ENCODE results near the gene LIMK2.
A peak's percentile ranks its signal among the peaks of the same experiment; 100 is the strongest.
"Not testable (repeated sequence)": the region's sequence is repeated elsewhere in the genome, so short reads cannot be mapped to it uniquely, and the experiment has no call there.

The LIMK2 gene

GRCh38 chr22:31230871-31231621 lies 18.9 kb downstream of the LIMK2 start:
- DNase-seq, result peak; percentile 84 to 97 (median 95)
- Histone ChIP-seq H3K4me3 (ENCODE audit: control insufficient read depth in 1 of 7, extremely low read depth in 1 of 7, insufficient read depth in 4 of 7, low read depth in 2 of 7, low read length in 6 of 7) (peak overlapping the region in 3 of 7 experiments; percentile 33 to 66 (median 35)), H3K27me3 (replicated peaks in 2 of 5; ENCODE audit: control insufficient read depth in 4 of 5, insufficient read depth in 5 of 5, low read length in 4 of 5) (no peaks in the 10 kb centered on the region), H3K4me1 (ENCODE audit: control extremely low read depth in 1 of 4, control insufficient read depth in 4 of 4, insufficient read depth in 4 of 4, low read length in 3 of 4) (peaks cover 50 to 88% (median 78%) of the 10 kb centered on the region in 4 experiments), H3K36me3 (ENCODE audit: control insufficient read depth in 4 of 4, insufficient read depth in 4 of 4, low read length in 3 of 4) (peaks cover 0 to 21% (median 6%) of the 10 kb centered on the region in 4 experiments), H3K9me3 (ENCODE audit: control extremely low read depth in 1 of 5, control insufficient read depth in 4 of 5, insufficient read depth in 2 of 5, low read depth in 1 of 5, low read length in 4 of 5) (no peaks in the 10 kb centered on the region), H3K27ac (ENCODE audit: insufficient read depth in 1 of 2, low read depth in 1 of 2, low read length in 2 of 2, poor library complexity in 1 of 2, severe bottlenecking in 2 of 2) (peak overlapping the region; percentile 61 to 82)
- CTCF ChIA-PET, result interaction anchor here (0.6 to 14.5 kb wide), 34 partner anchors 8 to 1366 kb away, joined by 3 to 242 read pairs (median 4); partner anchors contain the start of genes LIMK2, RNF185 and SELENOM
- POLR2A ChIA-PET, result interaction anchor here (0.6 to 1.4 kb wide), 5 partner anchors 14 to 71 kb away, joined by 3 to 4 read pairs (median 3); partner anchors contain the start of genes LIMK2 and RNF185
- 0% methylated on average over 1 of the region's 3 CpGs for WGBS (ENCODE audit: insufficient coverage)

- H3K27ac ChIP-seq (ENCODE audit: insufficient read depth in 1 of 2, low read depth in 1 of 2, low read length in 2 of 2, poor library complexity in 1 of 2, severe bottlenecking in 2 of 2), result peak overlapping the region; percentile 6 to 43
- POLR2A ChIA-PET, result no interaction called here
Measured at GRCh38 chr22:31233001-31233400, 20.9 kb downstream of the LIMK2 start.

GRCh38 chr22:31235081-31235480 lies 23.0 kb downstream of the LIMK2 start:
- Histone ChIP-seq H3K4me1 (ENCODE audit: control extremely low read depth in 1 of 4, control insufficient read depth in 4 of 4, insufficient read depth in 4 of 4, low read length in 3 of 4) (peaks cover 35 to 72% (median 58%) of the 10 kb centered on the region in 4 experiments), H3K9me3 (ENCODE audit: control extremely low read depth in 1 of 5, control insufficient read depth in 4 of 5, insufficient read depth in 2 of 5, low read depth in 1 of 5, low read length in 4 of 5) (no peaks in the 10 kb centered on the region), H3K27me3 (replicated peaks in 2 of 5; ENCODE audit: control insufficient read depth in 4 of 5, insufficient read depth in 5 of 5, low read length in 4 of 5) (no peaks in the 10 kb centered on the region), H3K4me3 (ENCODE audit: control insufficient read depth in 1 of 7, extremely low read depth in 1 of 7, insufficient read depth in 4 of 7, low read depth in 2 of 7, low read length in 6 of 7) (peak overlapping the region in 5 of 7 experiments; percentile 27 to 55 (median 35)), H3K36me3 (ENCODE audit: control insufficient read depth in 4 of 4, insufficient read depth in 4 of 4, low read length in 3 of 4) (peaks cover 0 to 12% (median 3%) of the 10 kb centered on the region in 4 experiments), H3K27ac (ENCODE audit: insufficient read depth in 1 of 2, low read depth in 1 of 2, low read length in 2 of 2, poor library complexity in 1 of 2, severe bottlenecking in 2 of 2) (peak overlapping the region in 1 of 2 experiments; percentile 51)
- POLR2A ChIA-PET, result interaction anchor here (1.0 kb wide), 1 partner anchor 15 kb away, joined by 3 read pairs; no protein-coding TSS in a partner anchor
- no CpG with 5 or more reads among the region's 3 CpGs for WGBS (ENCODE audit: insufficient coverage)
- CTCF ChIA-PET, result interaction anchor here (0.9 to 14.5 kb wide), 8 partner anchors 10 to 127 kb away, joined by 3 to 242 read pairs (median 4); partner anchors contain the start of genes LIMK2 and SELENOM
- DNase-seq, result peak; percentile 53 to 72 (median 70)

More at GRCh38 chr22:31233001-31233400, 20.9 kb downstream of the LIMK2 start:
- no peaks in the 10 kb centered on the region for H3K27me3 ChIP-seq (replicated peaks in 2 of 5; ENCODE audit: control insufficient read depth in 4 of 5, insufficient read depth in 5 of 5, low read length in 4 of 5)
- DNase-seq, result peak; percentile 66 to 87 (median 81)
- peak overlapping the region in 3 of 7 experiments; percentile 1 to 32 (median 16) for H3K4me3 ChIP-seq (ENCODE audit: control insufficient read depth in 1 of 7, extremely low read depth in 1 of 7, insufficient read depth in 4 of 7, low read depth in 2 of 7, low read length in 6 of 7)
- H3K4me1 ChIP-seq (ENCODE audit: control extremely low read depth in 1 of 4, control insufficient read depth in 4 of 4, insufficient read depth in 4 of 4, low read length in 3 of 4), result peaks cover 48 to 88% (median 76%) of the 10 kb centered on the region in 4 experiments
- CTCF ChIA-PET, result interaction anchor here (1.1 to 14.5 kb wide), 9 partner anchors 11 to 478 kb away, joined by 3 to 242 read pairs (median 15); partner anchors contain the start of gene LIMK2
- H3K36me3 ChIP-seq (ENCODE audit: control insufficient read depth in 4 of 4, insufficient read depth in 4 of 4, low read length in 3 of 4), result peaks cover 0 to 10% (median 0%) of the 10 kb centered on the region in 4 experiments
- WGBS (ENCODE audit: insufficient coverage), result 100% methylated on average over 1 of the region's 3 CpGs
- no peaks in the 10 kb centered on the region for H3K9me3 ChIP-seq (ENCODE audit: control extremely low read depth in 1 of 5, control insufficient read depth in 4 of 5, insufficient read depth in 2 of 5, low read depth in 1 of 5, low read length in 4 of 5)

GRCh38 chr22:31236044-31236443 lies 23.9 kb downstream of the LIMK2 start:
- CTCF ChIA-PET, result interaction anchor here (1.1 to 14.5 kb wide), 4 partner anchors 9 to 45 kb away, joined by 3 to 242 read pairs (median 4); partner anchors contain the start of gene LIMK2
- POLR2A ChIA-PET, result interaction anchor here (0.6 kb wide), 1 partner anchor 21 kb away, joined by 3 read pairs; no protein-coding TSS in a partner anchor
- not testable (repeated sequence) for DNase-seq; H3K27me3 ChIP-seq (replicated peaks in 2 of 5; ENCODE audit: control insufficient read depth in 4 of 5, insufficient read depth in 5 of 5, low read length in 4 of 5); H3K9me3 ChIP-seq (ENCODE audit: control extremely low read depth in 1 of 5, control insufficient read depth in 4 of 5, insufficient read depth in 2 of 5, low read depth in 1 of 5, low read length in 4 of 5)
- Histone ChIP-seq H3K27ac (ENCODE audit: insufficient read depth in 1 of 2, low read depth in 1 of 2, low read length in 2 of 2, poor library complexity in 1 of 2, severe bottlenecking in 2 of 2) (peak overlapping the region in 1 of 2 experiments; percentile 51), H3K36me3 (ENCODE audit: control insufficient read depth in 4 of 4, insufficient read depth in 4 of 4, low read length in 3 of 4) (peaks cover 0 to 20% (median 4%) of the 10 kb centered on the region in 4 experiments), H3K4me3 (ENCODE audit: control insufficient read depth in 1 of 7, extremely low read depth in 1 of 7, insufficient read depth in 4 of 7, low read depth in 2 of 7, low read length in 6 of 7) (peak overlapping the region in 1 of 7 experiments; percentile 35), H3K4me1 (ENCODE audit: control extremely low read depth in 1 of 4, control insufficient read depth in 4 of 4, insufficient read depth in 4 of 4, low read length in 3 of 4) (peaks cover 26 to 62% (median 48%) of the 10 kb centered on the region in 4 experiments)
- WGBS (ENCODE audit: insufficient coverage), result 100% methylated on average over 4 of the region's 4 CpGs

- H3K27ac ChIP-seq (ENCODE audit: insufficient read depth in 1 of 2, low read depth in 1 of 2, low read length in 2 of 2, poor library complexity in 1 of 2, severe bottlenecking in 2 of 2), result no peak overlapping the region
- H3K9me3 ChIP-seq (ENCODE audit: control extremely low read depth in 1 of 5, control insufficient read depth in 4 of 5, insufficient read depth in 2 of 5, low read depth in 1 of 5, low read length in 4 of 5), result no peaks in the 10 kb centered on the region
- DNase-seq, result peak in 2 of 3 donors; percentile 36 to 38
- POLR2A ChIA-PET, result no interaction called here
- CTCF ChIA-PET, result no interaction called here
- no peaks in the 10 kb centered on the region for H3K27me3 ChIP-seq (replicated peaks in 2 of 5; ENCODE audit: control insufficient read depth in 4 of 5, insufficient read depth in 5 of 5, low read length in 4 of 5)
- peaks cover 0 to 31% (median 12%) of the 10 kb centered on the region in 4 experiments for H3K36me3 ChIP-seq (ENCODE audit: control insufficient read depth in 4 of 4, insufficient read depth in 4 of 4, low read length in 3 of 4)
- H3K4me3 ChIP-seq (ENCODE audit: control insufficient read depth in 1 of 7, extremely low read depth in 1 of 7, insufficient read depth in 4 of 7, low read depth in 2 of 7, low read length in 6 of 7), result no peak overlapping the region
- no CpG with 5 or more reads among the region's 1 CpG for WGBS (ENCODE audit: insufficient coverage)
- H3K4me1 ChIP-seq (ENCODE audit: control extremely low read depth in 1 of 4, control insufficient read depth in 4 of 4, insufficient read depth in 4 of 4, low read length in 3 of 4), result peaks cover 12 to 42% (median 30%) of the 10 kb centered on the region in 4 experiments
Measured at GRCh38 chr22:31238057-31238456, 26.0 kb downstream of the LIMK2 start.

GRCh38 chr22:31239771-31240370 lies 27.8 kb downstream of the LIMK2 start:
- Histone ChIP-seq H3K4me1 (ENCODE audit: control extremely low read depth in 1 of 4, control insufficient read depth in 4 of 4, insufficient read depth in 4 of 4, low read length in 3 of 4) (peaks cover 5 to 31% (median 17%) of the 10 kb centered on the region in 4 experiments), H3K4me3 (ENCODE audit: control insufficient read depth in 1 of 7, extremely low read depth in 1 of 7, insufficient read depth in 4 of 7, low read depth in 2 of 7, low read length in 6 of 7) (no peak overlapping the region), H3K27me3 (replicated peaks in 2 of 5; ENCODE audit: control insufficient read depth in 4 of 5, insufficient read depth in 5 of 5, low read length in 4 of 5) (no peaks in the 10 kb centered on the region), H3K9me3 (ENCODE audit: control extremely low read depth in 1 of 5, control insufficient read depth in 4 of 5, insufficient read depth in 2 of 5, low read depth in 1 of 5, low read length in 4 of 5) (no peaks in the 10 kb centered on the region), H3K27ac (ENCODE audit: insufficient read depth in 1 of 2, low read depth in 1 of 2, low read length in 2 of 2, poor library complexity in 1 of 2, severe bottlenecking in 2 of 2) (no peak overlapping the region), H3K36me3 (ENCODE audit: control insufficient read depth in 4 of 4, insufficient read depth in 4 of 4, low read length in 3 of 4) (peaks cover 0 to 39% (median 12%) of the 10 kb centered on the region in 4 experiments)
- POLR2A ChIA-PET, result no interaction called here
- 94% methylated on average over 2 of the region's 6 CpGs for WGBS (ENCODE audit: insufficient coverage)
- CTCF ChIA-PET, result interaction anchor here (0.7 to 2.7 kb wide), 7 partner anchors 9 to 49 kb away, joined by 3 to 15 read pairs (median 4); no protein-coding TSS in a partner anchor
- no peak for DNase-seq

Data from common myeloid progenitor, CD34-positive (primary cell).